ENCODE measurements around the gene CGNL1. TPM values are rescaled to one million over a fixed set of nuclear protein-coding genes. Genes with fewer than 3 reads are reported as not detected.

CGNL1 gene
- total RNA-seq, 6 donors from 2014 or later = 40.1 to 81.8 (median 63.0) TPM

- WGBS, 2 donors = 73 to 87% methylated on average over 3 of the region's 3 CpGs
- no peaks in the 10 kb centered on the region for H3K27me3 ChIP-seq
- H3K4me3 ChIP-seq = no peak overlapping the region
- H3K36me3 ChIP-seq = no peaks in the 10 kb centered on the region
- no peak for TF ChIP-seq CTCF (IDR thresholded peaks at IDR 0.05)
- no peak for TF ChIP-seq POLR2A (IDR thresholded peaks at IDR 0.05)
- no peak for TF ChIP-seq EP300 (IDR thresholded peaks at IDR 0.05)
- H3K9me3 ChIP-seq = no peaks in the 10 kb centered on the region
- ATAC-seq (ENCODE audit: low FRiP score in 2 of 2) = no peak
- peak overlapping the region in 3 of 4 donors; percentile 45 to 84 (median 74) for H3K27ac ChIP-seq
- peaks cover 26 to 46% (median 35%) of the 10 kb centered on the region in 4 donors for H3K4me1 ChIP-seq
- DNase-seq = no peak
Measured at GRCh38 chr15:57555270-57555669, 179.0 kb downstream of the CGNL1 start.

- Histone ChIP-seq H3K9me3 (no peaks in the 10 kb centered on the region), H3K4me3 (no peak overlapping the region), H3K27me3 (no peaks in the 10 kb centered on the region), H3K36me3 (no peaks in the 10 kb centered on the region), H3K27ac (peak overlapping the region in 1 of 4 donors; percentile 84), H3K4me1 (peaks cover 18 to 38% (median 32%) of the 10 kb centered on the region in 4 donors)
- TF ChIP-seq CTCF (IDR thresholded peaks at IDR 0.05) = no peak
- no peak for TF ChIP-seq EP300 (IDR thresholded peaks at IDR 0.05)
- TF ChIP-seq POLR2AphosphoS5 (IDR thresholded peaks at IDR 0.05) = no peak
- no peak for TF ChIP-seq POLR2A (IDR thresholded peaks at IDR 0.05)
- ATAC-seq (ENCODE audit: low FRiP score in 2 of 2) = no peak
- 91 to 92% methylated on average over 9 of the region's 9 CpGs for WGBS, 2 donors
- DNase-seq = no peak
Measured at GRCh38 chr15:57556040-57556439, 179.7 kb downstream of the CGNL1 start.

- Histone ChIP-seq H3K27me3 (no peaks in the 10 kb centered on the region), H3K9me3 (no peaks in the 10 kb centered on the region), H3K4me1 (peaks cover 7 to 26% (median 24%) of the 10 kb centered on the region in 4 donors), H3K4me3 (no peak overlapping the region), H3K27ac (no peak overlapping the region), H3K36me3 (no peaks in the 10 kb centered on the region)
- no peak for TF ChIP-seq POLR2A (IDR thresholded peaks at IDR 0.05)
- TF ChIP-seq CTCF (IDR thresholded peaks at IDR 0.05) = no peak
- no peak for TF ChIP-seq POLR2AphosphoS5 (IDR thresholded peaks at IDR 0.05)
- TF ChIP-seq EP300 (IDR thresholded peaks at IDR 0.05) = no peak
- 95 to 100% methylated on average over 3 of the region's 3 CpGs for WGBS, 2 donors
- ATAC-seq (ENCODE audit: low FRiP score in 2 of 2) = no peak
- no peak for DNase-seq
Measured at GRCh38 chr15:57557267-57557666, 181.0 kb downstream of the CGNL1 start.

- ATAC-seq (ENCODE audit: low FRiP score in 2 of 2) (no peak), DNase-seq (no peak)
- TF ChIP-seq CTCF (IDR thresholded peaks at IDR 0.05) (no peak), POLR2AphosphoS5 (IDR thresholded peaks at IDR 0.05) (no peak)
- no peaks in the 10 kb centered on the region for H3K9me3 ChIP-seq
- no peaks in the 10 kb centered on the region for H3K27me3 ChIP-seq
- no peak overlapping the region for H3K27ac ChIP-seq
- H3K36me3 ChIP-seq = no peaks in the 10 kb centered on the region
- WGBS, 2 donors = 94 to 97% methylated on average over 6 of the region's 6 CpGs
- no peak overlapping the region for H3K4me3 ChIP-seq
- peaks cover 4 to 20% (median 18%) of the 10 kb centered on the region in 4 donors for H3K4me1 ChIP-seq
Measured at GRCh38 chr15:57557810-57558209, 181.5 kb downstream of the CGNL1 start.

GRCh38 chr15:57559875-57560274 is 183.6 kb downstream of the CGNL1 start:
- DNase-seq (peak in 1 of 2 donors; percentile 65), ATAC-seq (ENCODE audit: low FRiP score in 2 of 2) (peak; percentile 86 to 88)
- Histone ChIP-seq H3K9me3 (no peaks in the 10 kb centered on the region), H3K27ac (no peak overlapping the region), H3K36me3 (no peaks in the 10 kb centered on the region), H3K4me1 (peaks cover under 1 to 14% (median 6%) of the 10 kb centered on the region in 4 donors), H3K27me3 (no peaks in the 10 kb centered on the region), H3K4me3 (no peak overlapping the region)
- TF ChIP-seq EP300 (IDR thresholded peaks at IDR 0.05) (no peak), CTCF (IDR thresholded peaks at IDR 0.05) (peak; percentile 71 to 92 (median 76)), POLR2A (IDR thresholded peaks at IDR 0.05) (no peak), POLR2AphosphoS5 (IDR thresholded peaks at IDR 0.05) (no peak)
- 16 to 60% methylated on average over 3 to 5 of the region's 5 CpGs for WGBS, 2 donors

All from upper lobe of left lung (tissue), 6 donors.